DLD1 (cell line): ENCODE data around the gene VPS16.
"Not testable (repeated sequence)": the region's sequence is repeated elsewhere in the genome, so short reads cannot be mapped to it uniquely, and the experiment has no call there.

Experiments used
- in situ Hi-C: cut with HindIII; loops from 2 replicates; pipeline ENCODE4 v1.10.0; 2017; ENCODE audit warnings: low sequenced_read_pairs

The VPS16 gene

DNA sequence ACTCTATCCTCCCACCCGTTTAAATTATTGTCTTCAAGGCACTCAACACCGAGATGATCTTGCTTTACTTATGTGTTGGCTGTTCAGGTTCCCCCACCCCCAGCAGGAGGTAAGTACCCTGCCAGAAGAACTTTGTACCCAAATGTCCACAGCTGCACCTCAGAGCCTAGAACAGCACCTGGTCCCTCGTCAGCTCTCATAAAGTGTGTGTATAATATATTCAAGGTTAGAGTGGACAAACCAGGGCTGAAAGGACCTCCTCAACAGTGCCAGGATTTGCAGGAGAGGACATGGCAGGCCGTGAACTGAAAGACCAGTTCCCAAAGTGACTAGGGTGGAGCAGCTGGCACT is 34.2 kb upstream of the VPS16 start:
- in situ Hi-C loops: no loop called here

DNA sequence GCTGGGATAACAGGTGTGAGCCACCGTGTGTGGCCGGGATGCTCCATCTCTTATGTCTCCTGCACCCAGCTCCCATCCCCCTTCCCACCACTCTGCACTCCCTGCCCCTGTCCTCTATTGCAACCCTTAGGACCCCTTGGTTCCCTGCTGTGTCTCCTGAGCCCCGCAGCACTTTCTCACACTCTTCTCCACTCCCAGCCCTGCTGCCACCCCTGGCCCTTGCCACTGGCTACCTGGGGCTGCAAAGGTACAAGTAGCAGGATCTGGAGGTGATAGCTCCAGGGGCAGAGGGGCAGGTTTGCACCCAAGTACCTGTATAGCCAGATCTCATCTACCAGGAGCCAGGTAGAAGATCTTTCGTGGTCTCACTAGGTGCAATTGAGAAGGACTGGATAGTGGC is 33.5 kb upstream of the VPS16 start:
- in situ Hi-C loops: no loop called here

DNA sequence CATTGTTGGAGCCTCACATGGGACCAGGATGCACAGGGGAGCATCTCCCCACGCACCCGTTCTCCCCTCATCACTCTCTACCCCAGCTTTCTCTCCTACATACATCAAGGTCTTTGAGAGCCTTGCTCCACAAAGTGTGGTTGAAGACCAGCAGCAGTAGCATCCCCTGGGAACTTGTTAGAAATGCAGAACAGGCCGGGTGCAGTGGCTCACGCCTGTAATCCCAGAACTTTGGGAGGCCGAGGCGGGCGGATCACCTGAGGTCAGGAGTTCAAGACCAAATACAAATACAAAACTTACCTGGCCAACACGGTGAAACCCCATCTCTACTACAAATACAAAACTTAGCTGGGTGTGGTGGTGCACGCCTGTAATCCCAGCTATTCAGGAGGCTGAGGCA is 32.6 kb upstream of the VPS16 start:
- in situ Hi-C loops: not testable (repeated sequence)

DNA sequence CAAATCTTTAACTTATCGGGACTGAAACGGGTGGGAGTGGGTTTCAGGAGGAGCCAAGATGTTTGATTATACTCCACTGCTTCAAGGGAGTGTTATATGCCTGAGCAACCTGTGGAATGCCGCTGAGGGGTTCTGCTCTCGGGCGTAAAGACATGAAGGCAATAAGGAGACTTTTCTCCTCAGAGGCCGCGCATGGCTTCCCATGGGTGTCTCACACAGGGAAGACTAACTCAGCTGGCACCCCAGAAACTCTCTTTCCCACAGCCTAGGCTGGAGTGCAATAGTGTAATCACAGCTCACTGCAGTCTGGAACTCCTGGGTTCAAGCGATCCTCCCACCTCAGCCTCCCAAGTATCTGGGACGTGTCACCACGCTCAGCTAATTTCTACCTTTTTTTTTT is 30.9 kb upstream of the VPS16 start:
- in situ Hi-C loops: no loop called here

DNA sequence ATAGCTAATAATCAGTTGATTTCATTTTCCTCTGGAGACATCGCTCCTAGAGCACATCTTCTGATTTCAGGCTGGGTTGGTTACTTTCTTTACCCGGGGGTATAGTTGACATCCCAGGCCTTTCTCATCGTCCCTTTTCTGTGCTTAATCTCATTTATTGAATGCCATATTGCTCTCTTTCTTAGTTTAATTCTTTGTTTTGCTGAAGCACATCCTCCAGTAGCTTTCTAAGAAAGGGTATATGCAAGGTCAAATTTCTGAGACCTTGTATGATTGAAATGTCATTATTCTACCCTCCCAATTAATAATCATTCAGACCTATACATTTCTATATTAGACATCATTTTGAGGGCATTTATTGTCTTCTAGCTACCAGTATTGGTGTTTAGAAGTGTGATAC is 28.4 kb upstream of the VPS16 start:
- in situ Hi-C loops: no loop called here

DNA sequence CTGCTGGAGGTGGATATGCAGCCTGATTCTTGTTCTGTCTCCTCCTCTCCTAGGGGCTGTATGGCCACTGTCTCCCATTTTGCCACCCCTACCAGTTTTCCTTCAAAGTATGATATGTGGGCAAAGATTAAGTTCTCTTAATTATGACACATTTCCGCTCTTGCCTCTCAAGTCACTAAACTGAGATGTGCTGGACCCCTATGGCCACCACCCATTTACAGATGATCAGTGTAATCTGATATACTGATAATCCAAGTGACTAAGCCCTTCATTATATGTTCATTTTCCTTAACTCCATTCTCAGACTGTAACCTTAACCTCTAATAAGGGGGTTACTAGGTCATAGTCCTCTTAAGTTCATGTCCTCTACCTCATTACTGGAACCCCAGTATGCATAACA is 26.5 kb upstream of the VPS16 start:
- in situ Hi-C loops: no loop called here

DNA sequence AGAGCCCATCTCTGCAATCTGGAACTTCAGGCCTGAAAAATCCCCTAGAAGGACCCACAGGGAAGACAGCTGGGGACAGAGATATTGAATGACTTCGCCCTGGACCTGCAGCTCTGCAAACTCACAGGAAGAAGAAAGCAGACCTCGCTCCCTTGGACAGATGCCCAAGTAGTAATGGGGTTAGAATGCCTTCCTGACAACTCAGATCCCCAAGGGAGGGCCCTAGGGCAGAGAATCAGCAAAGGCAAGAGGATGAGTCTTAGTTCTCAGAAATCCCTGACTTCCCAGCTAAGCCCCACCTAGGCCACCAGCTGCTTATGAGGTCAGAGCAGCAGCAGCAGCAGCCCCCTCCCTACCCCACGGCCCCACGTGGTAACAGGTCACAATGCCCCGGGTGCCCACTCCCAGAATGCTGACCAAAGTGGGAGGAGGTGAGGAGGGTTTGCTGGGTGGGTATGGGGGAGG is 25.9 kb upstream of the VPS16 start, which contains the start of gene C20orf141:
TSS of gene C20orf141 (plus strand) at position 401 of the 465 bp plus-strand sequence. CDS start 198 bp downstream, outside the sequence.
- in situ Hi-C loops: no loop called here

DNA sequence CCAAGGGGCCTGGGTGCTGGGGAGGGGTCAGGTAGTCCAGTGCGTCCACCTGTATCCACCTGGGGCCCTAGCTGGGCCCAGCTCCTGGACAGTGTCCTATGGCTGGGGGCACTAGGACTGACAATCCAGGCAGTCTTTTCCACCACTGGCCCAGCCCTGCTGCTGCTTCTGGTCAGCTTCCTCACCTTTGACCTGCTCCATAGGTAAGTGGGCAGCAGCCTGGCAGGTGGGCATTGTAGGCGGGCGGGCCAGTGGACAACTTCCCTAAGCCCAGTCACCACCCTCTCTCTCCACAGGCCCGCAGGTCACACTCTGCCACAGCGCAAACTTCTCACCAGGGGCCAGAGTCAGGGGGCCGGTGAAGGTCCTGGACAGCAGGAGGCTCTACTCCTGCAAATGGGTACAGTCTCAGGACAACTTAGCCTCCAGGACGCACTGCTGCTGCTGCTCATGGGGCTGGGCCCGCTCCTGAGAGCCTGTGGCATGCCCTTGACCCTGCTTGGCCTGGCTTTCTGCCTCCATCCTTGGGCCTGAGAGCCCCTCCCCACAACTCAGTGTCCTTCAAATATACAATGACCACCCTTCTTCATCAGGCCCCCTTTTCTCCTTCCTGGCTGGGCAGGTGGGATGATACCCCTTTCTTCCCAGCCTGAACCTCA is 25.2 kb upstream of the VPS16 start:
- in situ Hi-C loops: no loop called here

- in situ Hi-C loops: no loop called here
Measured at GRCh38 chr20:2816030-2816582, 24.4 kb upstream of the VPS16 start, which contains the start of gene TMEM239. TSS of gene TMEM239 (plus strand) at chr20:2816364. CDS start at chr20:2816555, 191 bp downstream.

- in situ Hi-C loops: no loop called here
Measured at GRCh38 chr20:2816583-2817340, 23.8 kb upstream of the VPS16 start.

- in situ Hi-C loops: no loop called here
Measured at GRCh38 chr20:2817341-2817726, 23.2 kb upstream of the VPS16 start.

GRCh38 chr20:2817891-2818595 is 22.5 kb upstream of the VPS16 start:
- in situ Hi-C loops: no loop called here

DNA sequence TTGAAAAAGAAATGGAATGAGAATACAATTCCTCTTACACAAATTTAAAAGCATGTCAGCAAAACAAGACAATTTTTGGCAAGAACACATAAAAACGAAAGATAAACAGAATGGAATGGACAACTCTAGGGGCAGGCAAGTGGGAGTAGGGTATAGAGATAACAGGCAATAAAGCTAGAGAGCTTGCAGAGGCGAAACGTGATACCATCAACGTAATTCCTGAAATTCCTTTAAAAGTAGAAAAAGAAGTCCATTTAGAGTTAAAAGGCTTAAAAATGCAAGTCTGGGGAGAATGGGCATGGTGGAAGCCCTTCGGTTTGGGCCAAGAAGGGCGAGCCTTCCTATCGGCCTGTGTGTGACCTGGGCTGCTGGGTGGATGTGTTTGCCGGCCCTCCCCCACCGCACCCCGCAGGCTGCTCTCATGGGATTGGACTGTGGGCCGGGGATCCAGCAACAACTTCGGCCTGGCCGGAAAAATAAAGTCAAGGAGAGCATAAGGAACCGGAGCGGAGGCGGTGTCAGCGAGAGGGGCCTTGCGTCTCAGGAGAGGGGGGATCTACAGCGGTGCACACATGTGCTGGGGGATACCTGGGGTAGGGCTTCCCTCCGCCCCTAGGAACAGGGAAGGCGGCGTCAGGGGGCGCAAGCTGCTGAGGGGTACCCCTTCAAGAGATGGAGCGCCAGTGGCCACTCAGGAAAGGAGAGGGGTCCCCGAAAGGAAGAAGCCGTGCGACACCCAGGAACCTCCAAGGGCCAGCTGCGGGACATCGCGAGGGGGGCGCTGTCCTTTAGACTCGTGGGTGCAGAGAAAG is 20.3 kb upstream of the VPS16 start:
- in situ Hi-C loops: no loop called here

- in situ Hi-C loops: no loop called here
Measured at GRCh38 chr20:2820896-2821869, 19.4 kb upstream of the VPS16 start.

DNA sequence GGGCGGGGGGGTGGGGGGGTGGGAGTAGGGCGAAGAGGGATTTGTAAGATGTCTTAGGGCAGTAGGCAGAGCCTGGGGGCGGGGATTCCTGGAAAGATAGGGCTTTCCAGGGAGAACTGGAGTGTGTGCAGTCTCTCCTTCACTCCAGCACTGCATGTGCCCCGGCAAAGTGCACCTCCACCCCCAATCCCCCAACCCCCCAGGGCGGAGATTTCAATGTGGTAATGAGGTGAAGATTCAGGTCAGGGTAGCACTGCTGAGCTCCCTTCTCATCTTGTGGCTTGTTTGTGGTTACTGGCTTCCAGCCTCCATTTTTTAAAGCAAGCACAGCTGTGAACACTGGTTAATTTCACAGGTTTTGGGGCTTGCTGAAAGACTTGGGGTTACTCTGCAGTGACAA is 18.5 kb upstream of the VPS16 start:
- in situ Hi-C loops: no loop called here

DNA sequence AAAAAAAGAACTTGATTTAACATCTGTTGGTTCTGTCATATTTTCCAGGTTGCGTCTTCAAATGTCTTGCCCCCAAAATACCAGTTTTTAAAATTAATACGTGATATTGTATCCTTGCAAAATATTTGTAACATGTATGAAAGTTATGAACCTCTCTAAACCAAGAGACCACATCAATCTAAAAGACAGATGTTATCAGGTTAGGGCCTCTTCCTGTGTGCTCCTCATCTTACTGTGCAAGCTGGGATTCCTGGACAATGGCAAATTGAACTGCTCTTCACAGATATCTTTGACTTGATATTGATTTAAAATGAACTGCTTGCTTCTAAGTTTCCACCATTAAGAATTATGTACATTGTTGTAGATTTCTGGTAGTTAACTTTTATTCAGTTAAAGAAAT is 14.8 kb upstream of the VPS16 start:
- in situ Hi-C loops: no loop called here

DNA sequence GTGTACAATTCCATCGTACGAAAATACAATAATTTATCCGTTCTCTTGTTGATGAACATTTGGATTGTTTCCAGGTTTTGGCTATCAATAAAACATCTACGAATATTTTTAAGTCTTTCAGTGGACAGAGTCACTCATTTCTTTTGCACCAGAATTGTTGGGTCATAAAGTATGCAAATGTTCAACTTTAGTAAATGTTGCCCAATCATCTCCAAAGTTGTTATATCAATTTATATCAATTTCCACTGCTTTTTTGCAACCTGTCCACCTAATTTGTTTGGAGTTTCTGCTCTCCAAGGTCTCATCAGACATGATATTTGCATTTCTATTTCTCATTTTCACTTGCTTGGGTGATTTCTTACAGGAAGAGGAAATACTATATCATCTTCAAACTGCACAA is 13.9 kb upstream of the VPS16 start:
- in situ Hi-C loops: no loop called here

- in situ Hi-C loops: no loop called here
Measured at GRCh38 chr20:2829376-2829775, 11.2 kb upstream of the VPS16 start.

GRCh38 chr20:2831206-2831605 is 9.3 kb upstream of the VPS16 start:
- in situ Hi-C loops: not testable (repeated sequence)
